Ovary (tissue), 9 donors: ENCODE results near the gene CEP85. TPM values are rescaled to one million over a fixed set of nuclear protein-coding genes. Genes with fewer than 3 reads are reported as not detected.

Experiments
- DNase-seq, 5 donors: peaks; one replicate each; pipeline ENCODE4 v3.0.0-alpha.2; 2019 to 2020
- H3K27ac ChIP-seq, 2 donors: fragments of 200-600 bp; one replicate each; pipeline versions ENCODE4 v1.5.1 to v1.8.0; 2019 to 2022
- H3K27me3 ChIP-seq: fragments of 200-600 bp; one replicate; pipeline ENCODE4 v1.8.0; 2022
- H3K36me3 ChIP-seq: fragments of 200-600 bp; sonication (generic); one replicate; pipeline ENCODE4 v1.5.1; 2019
- H3K4me1 ChIP-seq: one replicate; pipeline ENCODE4 v1.8.1; 2013; ENCODE audit warnings: mild to moderate bottlenecking, moderate library complexity; ENCODE audit not compliant: insufficient read depth
- H3K4me3 ChIP-seq: fragments of 200-600 bp; sonication (generic); one replicate; pipeline ENCODE4 v1.5.1; 2017
- H3K9me3 ChIP-seq, 2 donors: fragments of 200-600 bp in 1 of 2; sonication (generic) in 1 of 2; one replicate each; pipeline versions ENCODE4 v1.5.1 to v1.8.1; 2013 to 2019; ENCODE audit warnings: mild to moderate bottlenecking in 1 of 2, moderate library complexity in 1 of 2
- EP300 ChIP-seq: sonication (generic); formaldehyde crosslinking; IDR thresholded peaks from one replicate; pipeline ENCODE4 v1.6.1; 2017; ENCODE audit warnings: antibody characterized with exemption
- POLR2A ChIP-seq: fragments of 450-650 bp; IDR thresholded peaks from one replicate; pipeline ENCODE4 v1.6.1; 2017; ENCODE audit warnings: antibody characterized with exemption, mild to moderate bottlenecking, moderate library complexity
- WGBS, 3 donors: extraction: QIAGEN DNeasy Blood & Tissue Kit in 1 of 3; methylation state at CpG; one replicate each; pipeline versions ENCODE4 v1.1.5 to v1.1.7; 2013 to 2017; 5-methylcytosine and 5-hydroxymethylcytosine counted together
- intact Hi-C, 4 donors: fragments of 100-400 bp; cut with DNase I; formaldehyde crosslinking; loops; one replicate each; pipeline versions ENCODE4 v1.11.0 to v1.15.1; 2022 to 2023
- polyA plus RNA-seq, 2 donors: library from polyadenylated mRNA; stranded (reverse); fragments of 200-250 nt in 1 of 2; fragments of 350-450 nt in 1 of 2; fragmentation: Illumina TruSeq in 1 of 2; extraction: RNeasy Lipid Tissue Mini Kit (QIAGEN cat#74804) in 1 of 2; gene quantifications; one replicate each; pipeline ENCODE4 v1.2.3, GENCODE V29; 2013 to 2014
- total RNA-seq, 7 donors: library from RNA; depleted of rRNA in 2 of 7; stranded (reverse); fragments of >200 nt in 2 of 7; fragmentation: NEBNext Ultra II Directional in 3 of 7; extraction: Animal tissue kit (Norgen Biotek cat#: 25700) in 3 of 7; gene quantifications; one replicate each; pipeline versions ENCODE4 v1.1.0 to v1.2.4, GENCODE V29; 2016 to 2023
- TF ChIP-seq, protein P1 (sequence below), 3 donors: fragments of 450-650 bp in 2 of 3; fragments of 200-600 bp in 1 of 3; IDR thresholded peaks; one replicate each; pipeline versions ENCODE4 v1.5.1 to v1.8.0; 2016 to 2022; ENCODE audit warnings: antibody characterized with exemption in 3 of 3, mild to moderate bottlenecking in 1 of 3
- donor health status: DM: no; HTN: no; CAD: no; lungs with moderate emphysema.
- donor health status: DM: no; HTN: no; CAD: no.
- donor health status: Bipolar disorder and iron deficiency.
- donor health status: DM: yes; HTN: yes; CAD: no.
- donor health status: DM: no; HTN: no; CAD: no.
- donor health status: DM: yes; HTN: yes; CAD: no.

CEP85 gene
- total and polyA plus RNA-seq, 9 donors = 2.0 to 8.4 (median 4.0) TPM

DNA sequence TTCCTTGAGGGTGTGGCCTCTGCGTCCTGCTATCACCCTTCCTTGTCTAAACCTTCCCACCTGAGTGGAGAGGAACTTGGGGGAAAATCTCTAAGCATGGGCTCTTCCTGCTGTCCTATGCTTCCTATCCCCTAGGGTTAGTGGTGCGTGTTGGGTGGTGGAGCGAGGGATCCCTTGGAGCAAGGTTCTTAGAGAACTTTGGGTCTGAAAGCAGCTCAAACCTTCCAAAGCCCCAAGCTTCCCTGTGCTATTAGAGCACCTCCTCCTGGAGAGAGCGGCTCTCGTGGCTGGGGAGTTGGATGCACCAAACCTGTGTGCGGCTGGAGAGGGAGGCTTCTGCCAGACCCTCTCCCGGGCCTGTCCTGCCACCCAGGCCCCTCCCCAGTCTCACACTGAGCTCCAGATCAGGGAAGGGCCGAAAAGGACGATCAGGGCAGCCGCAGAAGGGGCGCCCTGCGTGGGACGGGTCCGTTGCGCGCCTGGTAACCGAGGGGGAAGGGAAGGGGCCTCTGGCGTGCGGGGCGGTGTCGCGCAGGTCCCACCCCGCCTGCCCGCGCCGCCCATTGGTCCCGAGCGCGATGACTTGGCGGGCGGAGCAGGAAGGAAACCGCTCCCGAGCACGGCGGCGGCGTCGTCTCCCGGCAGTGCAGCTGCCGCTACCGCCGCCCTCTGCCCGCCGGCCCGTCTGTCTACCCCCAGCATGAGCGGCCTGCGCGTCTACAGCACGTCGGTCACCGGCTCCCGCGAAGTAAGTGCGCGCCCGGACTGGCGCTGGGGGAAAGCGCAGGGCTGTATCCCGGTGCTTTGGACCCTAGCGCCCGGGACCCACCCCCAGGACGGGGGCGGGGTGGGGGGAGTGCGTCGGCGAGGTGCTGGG lies 45.7 kb downstream of the CEP85 start, which contains the start of gene SH3BGRL3:
TSS of gene SH3BGRL3 (plus strand) at position 631 of the 877 bp plus-strand sequence. CDS start at position 701, 70 bp downstream.
- no peaks in the 10 kb centered on the region for H3K36me3 ChIP-seq
- H3K27me3 ChIP-seq = no peaks in the 10 kb centered on the region
- peaks cover 6% of the 10 kb centered on the region for H3K4me1 ChIP-seq
- intact Hi-C loops = no loop called here
- peak within 1 kb of the TSS; percentile 62 to 96 for H3K27ac ChIP-seq
- WGBS, 3 donors = 1 to 3% (median 1%) methylated on average over 37 to 66 of the region's 66 CpGs
- H3K9me3 ChIP-seq = no peaks in the 10 kb centered on the region
- peak; percentile 83 to 88 (median 85) for DNase-seq
- TF ChIP-seq, protein P1, sequence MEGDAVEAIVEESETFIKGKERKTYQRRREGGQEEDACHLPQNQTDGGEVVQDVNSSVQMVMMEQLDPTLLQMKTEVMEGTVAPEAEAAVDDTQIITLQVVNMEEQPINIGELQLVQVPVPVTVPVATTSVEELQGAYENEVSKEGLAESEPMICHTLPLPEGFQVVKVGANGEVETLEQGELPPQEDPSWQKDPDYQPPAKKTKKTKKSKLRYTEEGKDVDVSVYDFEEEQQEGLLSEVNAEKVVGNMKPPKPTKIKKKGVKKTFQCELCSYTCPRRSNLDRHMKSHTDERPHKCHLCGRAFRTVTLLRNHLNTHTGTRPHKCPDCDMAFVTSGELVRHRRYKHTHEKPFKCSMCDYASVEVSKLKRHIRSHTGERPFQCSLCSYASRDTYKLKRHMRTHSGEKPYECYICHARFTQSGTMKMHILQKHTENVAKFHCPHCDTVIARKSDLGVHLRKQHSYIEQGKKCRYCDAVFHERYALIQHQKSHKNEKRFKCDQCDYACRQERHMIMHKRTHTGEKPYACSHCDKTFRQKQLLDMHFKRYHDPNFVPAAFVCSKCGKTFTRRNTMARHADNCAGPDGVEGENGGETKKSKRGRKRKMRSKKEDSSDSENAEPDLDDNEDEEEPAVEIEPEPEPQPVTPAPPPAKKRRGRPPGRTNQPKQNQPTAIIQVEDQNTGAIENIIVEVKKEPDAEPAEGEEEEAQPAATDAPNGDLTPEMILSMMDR (IDR thresholded peaks at IDR 0.05) = peak; percentile 22 to 54 (median 53)
- TF ChIP-seq EP300 (no peak), POLR2A (peak; percentile 86)
- H3K4me3 ChIP-seq = peak within 1 kb of the TSS; percentile 80

DNA sequence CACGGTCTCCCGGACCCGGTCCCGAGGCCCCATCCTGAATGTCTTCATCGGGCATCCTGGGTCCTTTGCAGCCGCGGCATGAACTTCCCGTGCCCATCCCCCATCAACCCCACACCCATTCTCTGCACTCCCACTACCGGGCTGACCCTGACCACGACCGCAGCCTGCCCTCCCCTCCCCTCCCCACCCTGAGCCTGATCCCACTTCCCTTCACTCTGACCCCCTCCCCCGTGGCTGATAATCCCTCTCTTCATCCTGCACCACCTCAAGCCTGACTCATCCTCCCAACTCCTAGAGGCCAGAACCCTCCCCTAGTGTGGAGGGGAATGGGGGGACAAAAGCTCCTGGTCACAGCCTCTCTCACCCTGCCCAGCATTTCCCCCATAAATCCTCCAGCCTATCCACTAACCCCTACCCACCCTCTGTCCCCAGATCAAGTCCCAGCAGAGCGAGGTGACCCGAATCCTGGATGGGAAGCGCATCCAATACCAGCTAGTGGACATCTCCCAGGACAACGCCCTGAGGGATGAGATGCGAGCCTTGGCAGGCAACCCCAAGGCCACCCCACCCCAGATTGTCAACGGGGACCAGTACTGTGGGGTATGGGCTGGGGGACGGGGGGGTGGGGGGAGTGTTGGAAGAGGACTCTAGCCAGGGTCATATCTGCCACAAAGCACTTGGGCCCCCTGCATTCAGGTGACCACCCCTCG lies 46.5 kb downstream of the CEP85 start:
- peak overlapping the region; percentile 80 for H3K4me3 ChIP-seq
- TF ChIP-seq EP300 (no peak), POLR2A (no peak)
- TF ChIP-seq, protein P1 (IDR thresholded peaks at IDR 0.05) = no peak
- peaks cover 6% of the 10 kb centered on the region for H3K4me1 ChIP-seq
- 20 to 28% (median 26%) methylated on average over 20 of the region's 20 CpGs for WGBS, 3 donors
- H3K27me3 ChIP-seq = no peaks in the 10 kb centered on the region
- intact Hi-C loops = no loop called here
- peak overlapping the region; percentile 62 to 96 for H3K27ac ChIP-seq
- no peaks in the 10 kb centered on the region for H3K9me3 ChIP-seq
- DNase-seq = peak in 3 of 5 donors; percentile 40 to 58 (median 52)
- no peaks in the 10 kb centered on the region for H3K36me3 ChIP-seq

DNA sequence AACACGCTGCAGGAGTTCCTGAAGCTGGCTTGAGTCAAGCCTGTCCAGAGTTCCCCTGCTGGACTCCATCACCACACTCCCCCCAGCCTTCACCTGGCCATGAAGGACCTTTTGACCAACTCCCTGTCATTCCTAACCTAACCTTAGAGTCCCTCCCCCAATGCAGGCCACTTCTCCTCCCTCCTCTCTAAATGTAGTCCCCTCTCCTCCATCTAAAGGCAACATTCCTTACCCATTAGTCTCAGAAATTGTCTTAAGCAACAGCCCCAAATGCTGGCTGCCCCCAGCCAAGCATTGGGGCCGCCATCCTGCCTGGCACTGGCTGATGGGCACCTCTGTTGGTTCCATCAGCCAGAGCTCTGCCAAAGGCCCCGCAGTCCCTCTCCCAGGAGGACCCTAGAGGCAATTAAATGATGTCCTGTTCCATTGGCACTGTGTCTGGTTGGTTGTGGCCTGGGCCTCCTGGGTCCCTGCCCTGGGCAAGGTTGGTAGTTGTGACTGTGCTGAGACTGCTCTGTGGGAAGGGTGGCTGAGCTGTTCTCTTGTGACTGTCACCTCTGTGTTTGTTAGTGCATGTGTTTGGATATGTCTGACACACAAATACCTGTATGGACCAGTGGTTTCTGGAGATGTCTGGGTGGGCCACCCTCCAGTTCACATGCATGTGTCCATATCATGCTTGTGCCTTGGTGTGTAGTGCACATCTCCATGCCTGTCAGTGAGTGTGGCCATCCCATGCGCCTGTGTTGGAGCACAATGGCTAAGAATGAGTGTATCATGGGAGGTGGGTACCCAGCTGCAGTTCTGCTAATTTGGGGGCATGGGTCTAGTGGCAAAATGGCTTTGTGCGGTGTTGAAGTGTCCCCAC lies 47.3 kb downstream of the CEP85 start:
- H3K9me3 ChIP-seq = no peaks in the 10 kb centered on the region
- peaks cover 6% of the 10 kb centered on the region for H3K4me1 ChIP-seq
- H3K27ac ChIP-seq = peak overlapping the region in 1 of 2 donors; percentile 58
- TF ChIP-seq, protein P1 (IDR thresholded peaks at IDR 0.05) = no peak
- TF ChIP-seq EP300 (no peak), POLR2A (no peak)
- no peak overlapping the region for H3K4me3 ChIP-seq
- H3K36me3 ChIP-seq = no peaks in the 10 kb centered on the region
- DNase-seq = no peak
- no peaks in the 10 kb centered on the region for H3K27me3 ChIP-seq
- intact Hi-C loops = no loop called here
- 90 to 94% (median 91%) methylated on average over 5 of the region's 5 CpGs for WGBS, 3 donors

DNA sequence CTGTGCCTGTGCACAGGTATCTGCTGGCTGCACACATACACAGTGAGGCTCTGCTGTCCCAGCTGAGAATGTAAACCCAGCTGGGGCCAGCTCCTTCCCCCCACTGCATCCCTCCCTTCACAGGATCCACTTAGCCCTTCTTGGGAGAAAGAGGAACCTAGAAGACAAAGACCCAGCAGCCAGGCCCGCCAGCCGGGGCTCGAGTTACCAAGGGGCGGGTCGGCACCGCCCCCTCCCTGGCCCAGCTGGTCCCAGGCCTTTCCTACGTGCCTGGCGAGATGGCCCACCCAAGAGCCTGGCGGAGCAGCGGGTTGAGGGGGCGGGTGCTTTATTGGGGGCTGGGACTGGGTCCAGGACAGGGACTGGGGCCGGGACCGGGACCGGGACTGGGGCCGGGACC lies 48.0 kb downstream of the CEP85 start:
- 10 to 23% (median 14%) methylated on average over 11 to 15 of the region's 15 CpGs for WGBS, 3 donors

More for the DNA sequence above, 48.0 kb downstream of the CEP85 start:
- Histone ChIP-seq H3K9me3 (no peaks in the 10 kb centered on the region), H3K27ac (peak overlapping the region in 1 of 2 donors; percentile 58), H3K4me1 (peaks cover 6% of the 10 kb centered on the region), H3K4me3 (no peak overlapping the region), H3K27me3 (no peaks in the 10 kb centered on the region), H3K36me3 (no peaks in the 10 kb centered on the region)
- intact Hi-C loops = no loop called here
- DNase-seq = peak in 4 of 5 donors; percentile 55 to 72 (median 68)
- TF ChIP-seq EP300 = no peak
- TF ChIP-seq POLR2A = no peak
- TF ChIP-seq, protein P1 (IDR thresholded peaks at IDR 0.05) = no peak
